Measurements from ENCODE around the gene LMTK2. TPM values are rescaled to one million over a fixed set of nuclear protein-coding genes. Genes with fewer than 3 reads are reported as not detected.
A peak's percentile ranks its signal among the peaks of the same experiment; 100 is the strongest.
"Not testable (repeated sequence)": the region's sequence is repeated elsewhere in the genome, so short reads cannot be mapped to it uniquely, and the experiment has no call there.

Gene LMTK2
- polyA plus RNA-seq, 2 donors: 7.0 to 9.2 TPM

DNA sequence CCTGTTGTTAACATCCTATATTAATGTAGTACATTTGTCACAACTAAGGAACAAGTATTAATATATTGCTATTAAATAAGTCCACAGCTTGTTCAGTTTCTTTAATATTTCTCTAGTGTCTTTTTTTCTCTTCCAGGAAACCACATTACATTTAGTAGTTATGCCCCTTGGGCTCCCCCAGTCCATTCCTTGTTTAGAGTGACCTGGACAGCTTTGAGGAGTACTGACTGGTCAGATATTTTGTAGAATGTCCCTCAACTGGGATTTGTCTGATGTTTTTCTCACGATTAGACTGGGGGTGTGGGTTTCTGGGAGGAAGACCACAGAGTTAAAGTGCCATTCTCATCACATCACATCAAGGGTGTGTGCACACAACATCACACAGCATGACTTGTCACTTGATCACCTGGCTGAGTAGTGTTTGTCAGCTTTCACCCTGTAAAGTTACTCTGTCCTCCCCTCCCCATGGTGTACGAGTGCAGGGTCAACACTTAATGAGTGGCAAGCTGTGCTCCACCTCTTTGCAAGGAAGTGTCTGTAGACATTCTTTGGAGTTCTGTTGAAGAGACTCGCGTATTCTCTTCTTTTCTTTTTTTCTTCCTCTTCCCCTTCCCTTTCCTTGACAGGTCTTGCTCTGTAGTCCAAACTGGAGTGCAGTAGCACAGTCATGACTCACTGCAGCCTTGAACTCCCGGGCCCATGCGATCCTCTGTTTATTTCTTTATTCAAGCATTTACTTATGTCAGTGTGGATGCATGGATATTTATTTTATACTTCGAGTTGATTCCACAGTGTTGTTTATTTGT lies 10.2 kb downstream of the LMTK2 start:
- Histone ChIP-seq H3K36me3 (ENCODE audit: control insufficient read depth in 2 of 2, insufficient read depth in 2 of 2, low read length in 1 of 2) (no peaks in the 10 kb centered on the region), H3K9me3 (ENCODE audit: control insufficient read depth in 2 of 2, insufficient read depth in 1 of 2, low read depth in 1 of 2, low read length in 1 of 2) (no peaks in the 10 kb centered on the region), H3K4me3 (ENCODE audit: low read depth in 1 of 2, low read length in 2 of 2) (no peak overlapping the region), H3K4me1 (ENCODE audit: control insufficient read depth in 2 of 2, insufficient read depth in 2 of 2, low read length in 1 of 2) (peaks cover 0 to 2% of the 10 kb centered on the region in 2 donors), H3K27ac (ENCODE audit: low read depth in 2 of 2, low read length in 1 of 2) (peak overlapping the region; percentile 29 to 60), H3K27me3 (ENCODE audit: control insufficient read depth in 1 of 2, insufficient read depth in 2 of 2, low read length in 2 of 2) (no peaks in the 10 kb centered on the region)
- WGBS, 2 donors: 46 to 58% methylated on average over 7 of the region's 7 CpGs

DNA sequence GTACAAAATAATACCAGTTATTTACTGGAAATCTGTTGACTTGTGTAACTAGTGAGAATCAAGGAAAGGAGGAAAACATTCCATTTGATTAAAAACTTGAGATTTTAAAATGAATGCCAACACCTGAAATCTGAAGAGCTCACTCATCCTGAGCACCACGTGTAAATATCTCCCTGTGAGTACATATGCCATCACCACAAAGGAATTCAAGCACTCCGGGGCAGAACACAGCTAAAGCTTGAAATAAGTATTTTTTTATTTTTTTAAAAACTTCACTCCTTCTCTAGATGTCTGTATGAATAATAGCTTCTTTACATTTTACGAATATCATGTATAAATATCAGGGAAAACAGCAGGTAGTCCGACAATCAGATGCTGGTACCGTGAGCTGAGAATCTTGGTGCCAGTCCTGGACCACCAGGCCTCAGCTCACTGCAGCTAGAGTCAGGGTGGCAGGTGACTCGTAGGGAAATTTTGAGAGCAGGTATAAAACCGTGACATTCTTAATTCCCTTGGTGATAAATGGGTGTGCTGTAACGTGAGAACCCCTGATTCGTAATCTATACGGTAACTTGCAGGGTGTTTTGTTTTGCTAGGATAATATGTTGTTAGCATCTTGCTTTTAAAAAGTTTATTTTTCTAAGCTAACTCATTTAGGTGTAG lies 12.7 kb downstream of the LMTK2 start:
- Histone ChIP-seq H3K27me3 (ENCODE audit: control insufficient read depth in 1 of 2, insufficient read depth in 2 of 2, low read length in 2 of 2) (no peaks in the 10 kb centered on the region), H3K9me3 (ENCODE audit: control insufficient read depth in 2 of 2, insufficient read depth in 1 of 2, low read depth in 1 of 2, low read length in 1 of 2) (no peaks in the 10 kb centered on the region), H3K36me3 (ENCODE audit: control insufficient read depth in 2 of 2, insufficient read depth in 2 of 2, low read length in 1 of 2) (no peaks in the 10 kb centered on the region), H3K27ac (ENCODE audit: low read depth in 2 of 2, low read length in 1 of 2) (no peak overlapping the region), H3K4me3 (ENCODE audit: low read depth in 1 of 2, low read length in 2 of 2) (no peak overlapping the region), H3K4me1 (ENCODE audit: control insufficient read depth in 2 of 2, insufficient read depth in 2 of 2, low read length in 1 of 2) (peaks cover 0 to 2% of the 10 kb centered on the region in 2 donors)
- WGBS, 2 donors: 54 to 56% methylated on average over 10 of the region's 10 CpGs

DNA sequence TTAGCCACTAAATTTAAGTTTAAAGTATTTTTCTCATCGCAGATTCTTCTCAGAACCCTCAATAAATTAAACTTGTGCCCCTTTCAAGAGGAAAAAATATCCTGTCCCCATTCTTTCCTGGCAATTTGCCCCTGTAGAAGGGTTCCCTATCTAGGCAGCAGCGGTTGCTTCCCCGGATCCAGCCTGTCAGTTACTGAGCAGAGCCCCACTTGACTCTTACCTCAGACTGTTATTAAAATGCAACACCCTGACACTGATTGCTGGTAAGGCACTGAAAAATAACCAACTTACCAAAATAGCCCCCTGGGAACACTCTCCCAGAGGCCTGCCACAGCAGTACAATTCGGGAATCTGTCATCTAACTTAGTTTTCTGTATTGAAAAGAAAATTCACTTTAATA lies 13.9 kb downstream of the LMTK2 start:
- WGBS, 2 donors: 77 to 81% methylated on average over 4 of the region's 4 CpGs
- no peak overlapping the region for H3K27ac ChIP-seq (ENCODE audit: low read depth in 2 of 2, low read length in 1 of 2)

DNA sequence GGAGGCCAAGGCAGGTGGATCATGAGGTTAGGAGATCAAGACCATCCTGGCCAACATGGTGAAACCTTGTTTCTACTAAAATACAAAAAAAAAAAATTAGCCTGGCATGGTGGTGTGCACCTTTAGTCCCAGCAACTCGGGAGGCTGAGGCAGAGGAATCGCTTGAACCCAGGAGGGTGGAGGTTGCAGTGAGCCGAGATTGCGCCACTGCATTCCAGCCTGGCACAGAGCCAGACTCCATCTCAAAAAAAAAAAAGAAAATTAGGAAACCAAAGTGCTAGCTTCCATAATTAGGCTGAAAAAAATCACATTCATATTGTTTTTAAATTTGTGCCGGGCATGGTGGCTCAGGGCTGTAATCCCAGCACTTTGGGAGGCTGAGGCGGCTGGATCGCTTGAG lies 14.7 kb downstream of the LMTK2 start:
- not testable (repeated sequence) for H3K4me1 ChIP-seq (ENCODE audit: control insufficient read depth in 2 of 2, insufficient read depth in 2 of 2, low read length in 1 of 2); H3K36me3 ChIP-seq (ENCODE audit: control insufficient read depth in 2 of 2, insufficient read depth in 2 of 2, low read length in 1 of 2); H3K4me3 ChIP-seq (ENCODE audit: low read depth in 1 of 2, low read length in 2 of 2); H3K27me3 ChIP-seq (ENCODE audit: control insufficient read depth in 1 of 2, insufficient read depth in 2 of 2, low read length in 2 of 2); H3K9me3 ChIP-seq (ENCODE audit: control insufficient read depth in 2 of 2, insufficient read depth in 1 of 2, low read depth in 1 of 2, low read length in 1 of 2); H3K27ac ChIP-seq (ENCODE audit: low read depth in 2 of 2, low read length in 1 of 2)
- 83 to 91% methylated on average over 7 of the region's 7 CpGs for WGBS, 2 donors

More for the DNA sequence above, 13.9 kb downstream of the LMTK2 start:
- Histone ChIP-seq H3K36me3 (ENCODE audit: control insufficient read depth in 2 of 2, insufficient read depth in 2 of 2, low read length in 1 of 2) (no peaks in the 10 kb centered on the region), H3K4me1 (ENCODE audit: control insufficient read depth in 2 of 2, insufficient read depth in 2 of 2, low read length in 1 of 2) (peaks cover 0 to 2% of the 10 kb centered on the region in 2 donors), H3K27me3 (ENCODE audit: control insufficient read depth in 1 of 2, insufficient read depth in 2 of 2, low read length in 2 of 2) (no peaks in the 10 kb centered on the region), H3K9me3 (ENCODE audit: control insufficient read depth in 2 of 2, insufficient read depth in 1 of 2, low read depth in 1 of 2, low read length in 1 of 2) (no peaks in the 10 kb centered on the region), H3K4me3 (ENCODE audit: low read depth in 1 of 2, low read length in 2 of 2) (no peak overlapping the region)

DNA sequence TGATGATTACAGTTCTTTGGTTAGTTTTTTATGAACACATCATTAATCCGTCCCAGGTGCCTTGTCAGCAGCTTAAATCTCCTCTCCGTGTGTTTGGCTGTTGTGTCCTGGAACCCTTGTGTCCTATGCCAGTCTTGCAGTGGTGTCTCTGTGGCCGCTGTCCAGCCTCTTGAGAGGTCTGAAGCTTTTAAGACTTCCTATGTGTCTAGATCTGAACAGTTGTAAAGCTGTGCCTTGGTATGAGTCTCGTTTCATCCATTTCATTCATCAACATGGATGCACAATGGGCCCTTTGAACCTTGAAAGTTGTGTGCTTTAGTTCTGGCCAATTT lies 16.7 kb downstream of the LMTK2 start:
- H3K27ac ChIP-seq (ENCODE audit: low read depth in 2 of 2, low read length in 1 of 2): no peak overlapping the region
- H3K27me3 ChIP-seq (ENCODE audit: control insufficient read depth in 1 of 2, insufficient read depth in 2 of 2, low read length in 2 of 2): no peaks in the 10 kb centered on the region
- 84 to 87% methylated on average over 4 of the region's 4 CpGs for WGBS, 2 donors
- no peaks in the 10 kb centered on the region for H3K36me3 ChIP-seq (ENCODE audit: control insufficient read depth in 2 of 2, insufficient read depth in 2 of 2, low read length in 1 of 2)
- H3K9me3 ChIP-seq (ENCODE audit: control insufficient read depth in 2 of 2, insufficient read depth in 1 of 2, low read depth in 1 of 2, low read length in 1 of 2): no peaks in the 10 kb centered on the region
- H3K4me1 ChIP-seq (ENCODE audit: control insufficient read depth in 2 of 2, insufficient read depth in 2 of 2, low read length in 1 of 2): no peaks in the 10 kb centered on the region
- no peak overlapping the region for H3K4me3 ChIP-seq (ENCODE audit: low read depth in 1 of 2, low read length in 2 of 2)

DNA sequence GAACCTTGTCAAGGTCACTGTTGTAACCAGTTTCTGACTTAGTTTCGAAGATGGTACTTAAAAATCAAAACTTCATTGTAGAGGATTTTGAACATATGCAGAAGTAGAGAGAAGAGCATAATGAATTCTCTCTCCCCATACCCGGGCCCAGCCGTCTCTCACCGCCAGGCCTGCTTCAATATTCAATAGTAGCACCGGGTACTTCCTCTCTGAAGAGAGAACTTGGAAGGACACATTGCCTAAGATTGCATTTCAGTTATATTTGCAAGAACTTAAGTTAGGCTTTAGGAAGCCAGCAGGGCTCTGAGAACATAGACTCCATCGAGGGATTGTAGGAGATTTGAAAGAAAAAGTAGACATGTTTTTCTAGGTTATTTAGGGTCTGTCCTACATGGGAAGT lies 19.1 kb downstream of the LMTK2 start:
- WGBS, 2 donors: 86 to 93% methylated on average over 6 of the region's 6 CpGs
- H3K27ac ChIP-seq (ENCODE audit: low read depth in 2 of 2, low read length in 1 of 2): peak overlapping the region in 1 of 2 donors; percentile 50

DNA sequence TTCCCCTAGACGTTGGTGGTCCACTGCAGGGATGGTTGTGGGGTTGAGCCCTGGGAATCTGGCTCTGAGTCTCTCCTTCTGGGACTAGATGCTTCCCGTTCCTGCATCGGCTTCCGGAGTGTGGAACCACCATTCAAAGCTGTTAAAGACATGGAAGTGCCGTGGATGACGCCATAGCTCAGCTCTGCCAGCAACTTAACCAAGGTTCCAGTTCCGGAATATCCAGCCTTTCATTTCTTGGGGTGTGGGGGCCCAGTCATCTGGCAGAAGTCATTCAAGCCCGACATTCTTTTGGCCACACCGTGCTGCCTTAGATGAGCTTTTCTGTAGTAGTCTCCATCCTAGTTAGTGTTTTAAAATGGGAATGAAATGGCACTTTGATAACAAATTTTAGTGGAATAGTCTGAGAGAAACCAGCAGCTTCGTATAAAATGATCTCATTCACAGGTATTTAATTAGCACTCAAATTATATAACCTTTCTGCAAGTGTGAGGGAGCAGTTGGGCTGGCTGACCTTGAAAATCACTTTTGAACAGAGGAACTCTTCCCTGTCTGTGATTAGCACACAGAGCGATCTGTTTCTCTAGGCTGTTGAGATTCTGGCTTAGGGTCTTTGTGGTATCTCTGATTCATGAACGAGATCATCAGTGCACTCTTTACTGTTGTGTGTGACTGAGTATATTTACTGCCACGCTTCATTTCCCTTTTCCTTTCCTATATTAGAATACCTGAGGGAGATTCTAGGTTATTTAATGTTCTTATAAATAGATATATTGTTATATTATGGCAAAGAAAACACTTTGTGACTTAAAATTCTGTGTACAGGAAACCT lies 19.9 kb downstream of the LMTK2 start:
- WGBS, 2 donors: 84 to 86% methylated on average over 13 of the region's 13 CpGs
- Histone ChIP-seq H3K4me1 (ENCODE audit: control insufficient read depth in 2 of 2, insufficient read depth in 2 of 2, low read length in 1 of 2) (no peaks in the 10 kb centered on the region), H3K9me3 (ENCODE audit: control insufficient read depth in 2 of 2, insufficient read depth in 1 of 2, low read depth in 1 of 2, low read length in 1 of 2) (no peaks in the 10 kb centered on the region), H3K4me3 (ENCODE audit: low read depth in 1 of 2, low read length in 2 of 2) (no peak overlapping the region), H3K27me3 (ENCODE audit: control insufficient read depth in 1 of 2, insufficient read depth in 2 of 2, low read length in 2 of 2) (no peaks in the 10 kb centered on the region), H3K36me3 (ENCODE audit: control insufficient read depth in 2 of 2, insufficient read depth in 2 of 2, low read length in 1 of 2) (no peaks in the 10 kb centered on the region), H3K27ac (ENCODE audit: low read depth in 2 of 2, low read length in 1 of 2) (peak overlapping the region in 1 of 2 donors; percentile 50)

More for the DNA sequence above, 19.1 kb downstream of the LMTK2 start:
- H3K9me3 ChIP-seq (ENCODE audit: control insufficient read depth in 2 of 2, insufficient read depth in 1 of 2, low read depth in 1 of 2, low read length in 1 of 2): no peaks in the 10 kb centered on the region
- H3K4me3 ChIP-seq (ENCODE audit: low read depth in 1 of 2, low read length in 2 of 2): no peak overlapping the region
- no peaks in the 10 kb centered on the region for H3K36me3 ChIP-seq (ENCODE audit: control insufficient read depth in 2 of 2, insufficient read depth in 2 of 2, low read length in 1 of 2)
- H3K4me1 ChIP-seq (ENCODE audit: control insufficient read depth in 2 of 2, insufficient read depth in 2 of 2, low read length in 1 of 2): no peaks in the 10 kb centered on the region
- H3K27me3 ChIP-seq (ENCODE audit: control insufficient read depth in 1 of 2, insufficient read depth in 2 of 2, low read length in 2 of 2): no peaks in the 10 kb centered on the region

DNA sequence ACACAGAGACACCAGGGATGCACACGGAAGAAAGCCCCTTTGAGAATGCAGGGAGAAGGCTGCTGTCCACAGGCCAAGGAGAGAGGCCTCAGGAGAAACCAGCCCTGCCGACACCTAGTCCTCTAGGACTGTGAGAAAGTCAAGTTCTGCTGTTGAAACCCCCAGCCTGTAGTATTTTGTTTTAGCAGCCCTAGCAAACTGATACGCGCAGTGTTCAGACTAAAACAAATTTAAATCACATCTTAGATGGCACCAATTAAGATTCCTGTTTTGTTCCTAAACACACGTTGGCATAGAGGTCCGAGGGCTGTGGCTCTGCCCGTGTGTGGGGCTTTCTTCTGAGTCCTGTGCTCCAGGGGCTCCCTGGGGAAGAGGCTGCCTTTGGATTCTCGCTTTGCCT lies 21.7 kb downstream of the LMTK2 start:
- H3K9me3 ChIP-seq (ENCODE audit: control insufficient read depth in 2 of 2, insufficient read depth in 1 of 2, low read depth in 1 of 2, low read length in 1 of 2): no peaks in the 10 kb centered on the region
- WGBS, 2 donors: 97% methylated on average over 8 of the region's 8 CpGs
- H3K27ac ChIP-seq (ENCODE audit: low read depth in 2 of 2, low read length in 1 of 2): no peak overlapping the region
- peaks cover 0 to 2% of the 10 kb centered on the region in 2 donors for H3K4me1 ChIP-seq (ENCODE audit: control insufficient read depth in 2 of 2, insufficient read depth in 2 of 2, low read length in 1 of 2)
- no peaks in the 10 kb centered on the region for H3K36me3 ChIP-seq (ENCODE audit: control insufficient read depth in 2 of 2, insufficient read depth in 2 of 2, low read length in 1 of 2)
- H3K4me3 ChIP-seq (ENCODE audit: low read depth in 1 of 2, low read length in 2 of 2): no peak overlapping the region
- no peaks in the 10 kb centered on the region for H3K27me3 ChIP-seq (ENCODE audit: control insufficient read depth in 1 of 2, insufficient read depth in 2 of 2, low read length in 2 of 2)

DNA sequence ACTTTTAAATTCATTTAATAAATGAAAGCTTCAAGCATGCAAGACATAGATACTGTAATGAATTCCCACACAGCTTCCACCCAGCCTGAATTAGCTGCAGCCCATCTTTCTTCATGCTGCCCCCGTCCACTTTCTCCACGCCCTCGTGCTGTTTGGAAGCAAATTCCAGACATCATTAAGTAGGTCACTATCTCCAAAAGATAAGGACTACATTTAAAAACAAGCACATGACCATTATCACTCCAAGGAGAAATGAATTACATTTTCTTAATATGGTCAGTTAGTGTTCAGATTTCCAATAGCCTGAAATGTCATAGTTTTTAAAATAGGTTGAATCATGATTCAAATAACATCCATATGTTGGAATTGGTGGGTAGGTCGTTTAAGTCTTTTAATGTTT lies 24.3 kb downstream of the LMTK2 start:
- H3K27ac ChIP-seq (ENCODE audit: low read depth in 2 of 2, low read length in 1 of 2): no peak overlapping the region
- WGBS, 2 donors: 59 to 76% methylated on average over 4 of the region's 4 CpGs
- peaks cover 0 to 4% of the 10 kb centered on the region in 2 donors for H3K4me1 ChIP-seq (ENCODE audit: control insufficient read depth in 2 of 2, insufficient read depth in 2 of 2, low read length in 1 of 2)

More for the DNA sequence above, 24.3 kb downstream of the LMTK2 start:
- H3K9me3 ChIP-seq (ENCODE audit: control insufficient read depth in 2 of 2, insufficient read depth in 1 of 2, low read depth in 1 of 2, low read length in 1 of 2): no peaks in the 10 kb centered on the region
- no peaks in the 10 kb centered on the region for H3K27me3 ChIP-seq (ENCODE audit: control insufficient read depth in 1 of 2, insufficient read depth in 2 of 2, low read length in 2 of 2)
- no peak overlapping the region for H3K4me3 ChIP-seq (ENCODE audit: low read depth in 1 of 2, low read length in 2 of 2)
- no peaks in the 10 kb centered on the region for H3K36me3 ChIP-seq (ENCODE audit: control insufficient read depth in 2 of 2, insufficient read depth in 2 of 2, low read length in 1 of 2)

All from esophagus (tissue), 2 donors.